HepG2 (cell line): ENCODE measurements around the gene MRPL28. TPM values are rescaled to one million over a fixed set of nuclear protein-coding genes. Genes with fewer than 3 reads are reported as not detected.

Source experiments
- ATF1 ChIP-seq: IDR thresholded peaks from 2 replicates; pipeline ENCODE4 v1.6.1; 2016; ENCODE audit warnings: mild to moderate bottlenecking, control low read depth
- BCL3 ChIP-seq: sonication (generic); formaldehyde crosslinking; IDR thresholded peaks from 2 replicates; pipeline ENCODE4 v1.5.1; 2020; ENCODE audit warnings: mild to moderate bottlenecking, missing genetic modification reagents, moderate library complexity
- CERS6 ChIP-seq: sonication (generic); formaldehyde crosslinking; IDR thresholded peaks from 2 replicates; pipeline ENCODE4 v1.5.0; 2020; ENCODE audit warnings: missing genetic modification reagents
- KIAA2018 ChIP-seq: sonication (generic); formaldehyde crosslinking; IDR thresholded peaks from 2 replicates; pipeline ENCODE4 v1.5.0; 2020; ENCODE audit warnings: mild to moderate bottlenecking, missing genetic modification reagents, borderline replicate concordance
- KLF12 ChIP-seq: sonication (generic); formaldehyde crosslinking; IDR thresholded peaks from 2 replicates; pipeline ENCODE4 v1.4.0; 2020; ENCODE audit warnings: missing genetic modification reagents, borderline replicate concordance
- MTA1 ChIP-seq: sonication (generic); formaldehyde crosslinking; IDR thresholded peaks from 2 replicates; pipeline ENCODE4 v1.4.0; 2020; ENCODE audit warnings: missing genetic modification reagents, mild to moderate bottlenecking, borderline replicate concordance
- ZNF619 ChIP-seq: sonication (generic); formaldehyde crosslinking; IDR thresholded peaks from 2 replicates; pipeline ENCODE4 v1.4.0; 2020; ENCODE audit warnings: mild to moderate bottlenecking, missing genetic modification reagents
- polyA plus RNA-seq, 8 experiments: library from polyadenylated mRNA; depleted of rRNA in 3 of 8; stranded (reverse) in 7 of 8; unstranded in 1 of 8; fragments of >200 nt; fragmentation: Illumina TruSeq in 4 of 8; extraction: Trizol in 4 of 8; gene quantifications; 2 replicates each; pipeline versions ENCODE4 v1.2.1 to v1.2.3, GENCODE V29; 2011 to 2016; ENCODE audit warnings: low read depth in 4 of 8, missing spikeins in 1 of 8, mixed read lengths in 1 of 8; ENCODE audit not compliant: insufficient read depth in 1 of 8
- total RNA-seq, 5 experiments: library from RNA; depleted of rRNA; stranded (reverse); fragments of >200 nt; fragmentation: Illumina TruSeq; extraction: Trizol; gene quantifications; 2 replicates each; pipeline ENCODE4 v1.2.3, GENCODE V29; 2016; ENCODE audit warnings: low read depth in 1 of 5
- TF ChIP-seq, protein P1 (sequence below): sonication (generic); formaldehyde crosslinking; conservative IDR thresholded peaks from 2 replicates; pipeline ENCODE4 v1.8.0; 2022; ENCODE audit warnings: missing genetic modification reagents
- TF ChIP-seq, protein P2 (sequence below), 2 experiments: IDR thresholded peaks; 2 replicates each; pipeline ENCODE4 v1.6.1; 2011 to 2012; ENCODE audit warnings: low read length in 2 of 2, borderline replicate concordance in 1 of 2, low read depth in 1 of 2, mild to moderate bottlenecking in 1 of 2, moderate library complexity in 1 of 2
- TF ChIP-seq, protein P3 (sequence below): sonication (generic); formaldehyde crosslinking; IDR thresholded peaks from 2 replicates; pipeline ENCODE4 v1.5.0; 2020; ENCODE audit warnings: missing genetic modification reagents

MRPL28 gene
- total and polyA plus RNA-seq, 2 of the 13 experiments (the other 11 are each of a cell fraction or from before 2014, with no cell fraction given) = 114 to 135 TPM

DNA sequence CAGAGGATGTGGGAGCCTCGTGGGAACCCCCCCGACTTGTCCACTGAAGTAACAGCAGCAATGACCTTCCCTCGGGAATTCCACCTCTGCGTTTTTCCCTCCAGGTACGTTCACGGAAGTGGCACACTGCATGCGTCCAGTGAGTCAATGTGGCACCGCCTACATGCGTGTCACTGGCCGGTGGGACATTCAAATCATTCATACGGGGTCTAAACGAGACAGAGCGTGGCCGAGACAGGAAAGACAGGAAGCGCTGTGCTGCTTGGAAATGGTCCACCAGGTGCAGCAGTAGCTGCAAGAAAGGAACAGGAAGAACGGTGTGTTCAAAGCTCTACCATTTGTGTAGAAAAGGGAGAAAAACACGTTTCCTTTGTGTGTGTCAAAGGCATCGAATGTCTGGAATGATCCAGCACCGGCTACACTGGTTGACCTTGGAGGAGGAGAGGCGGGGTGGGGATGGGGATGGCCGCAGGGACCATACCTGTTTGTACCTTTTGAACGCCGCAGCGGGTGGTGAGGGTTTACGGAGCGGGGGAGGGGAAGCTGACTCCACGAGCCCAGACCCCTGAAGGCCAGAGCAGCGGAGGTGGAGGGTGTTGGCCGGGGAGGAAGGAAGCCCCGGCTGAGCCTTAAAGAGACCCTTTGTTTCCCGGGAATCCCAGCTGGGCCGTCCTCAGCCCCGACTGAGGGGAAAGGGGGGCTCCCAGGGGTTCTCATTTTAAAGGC is 13.2 kb upstream of the MRPL28 start (continued):
- TF ChIP-seq, protein P1, sequence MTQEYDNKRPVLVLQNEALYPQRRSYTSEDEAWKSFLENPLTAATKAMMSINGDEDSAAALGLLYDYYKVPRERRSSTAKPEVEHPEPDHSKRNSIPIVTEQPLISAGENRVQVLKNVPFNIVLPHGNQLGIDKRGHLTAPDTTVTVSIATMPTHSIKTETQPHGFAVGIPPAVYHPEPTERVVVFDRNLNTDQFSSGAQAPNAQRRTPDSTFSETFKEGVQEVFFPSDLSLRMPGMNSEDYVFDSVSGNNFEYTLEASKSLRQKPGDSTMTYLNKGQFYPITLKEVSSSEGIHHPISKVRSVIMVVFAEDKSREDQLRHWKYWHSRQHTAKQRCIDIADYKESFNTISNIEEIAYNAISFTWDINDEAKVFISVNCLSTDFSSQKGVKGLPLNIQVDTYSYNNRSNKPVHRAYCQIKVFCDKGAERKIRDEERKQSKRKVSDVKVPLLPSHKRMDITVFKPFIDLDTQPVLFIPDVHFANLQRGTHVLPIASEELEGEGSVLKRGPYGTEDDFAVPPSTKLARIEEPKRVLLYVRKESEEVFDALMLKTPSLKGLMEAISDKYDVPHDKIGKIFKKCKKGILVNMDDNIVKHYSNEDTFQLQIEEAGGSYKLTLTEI = no peak
- no peak for TF ChIP-seq ZNF619 (CRISPR knock-in tag)
- TF ChIP-seq CERS6 (CRISPR knock-in tag) = no peak
- no peak for TF ChIP-seq KIAA2018 (CRISPR knock-in tag)
- TF ChIP-seq, protein P2, sequence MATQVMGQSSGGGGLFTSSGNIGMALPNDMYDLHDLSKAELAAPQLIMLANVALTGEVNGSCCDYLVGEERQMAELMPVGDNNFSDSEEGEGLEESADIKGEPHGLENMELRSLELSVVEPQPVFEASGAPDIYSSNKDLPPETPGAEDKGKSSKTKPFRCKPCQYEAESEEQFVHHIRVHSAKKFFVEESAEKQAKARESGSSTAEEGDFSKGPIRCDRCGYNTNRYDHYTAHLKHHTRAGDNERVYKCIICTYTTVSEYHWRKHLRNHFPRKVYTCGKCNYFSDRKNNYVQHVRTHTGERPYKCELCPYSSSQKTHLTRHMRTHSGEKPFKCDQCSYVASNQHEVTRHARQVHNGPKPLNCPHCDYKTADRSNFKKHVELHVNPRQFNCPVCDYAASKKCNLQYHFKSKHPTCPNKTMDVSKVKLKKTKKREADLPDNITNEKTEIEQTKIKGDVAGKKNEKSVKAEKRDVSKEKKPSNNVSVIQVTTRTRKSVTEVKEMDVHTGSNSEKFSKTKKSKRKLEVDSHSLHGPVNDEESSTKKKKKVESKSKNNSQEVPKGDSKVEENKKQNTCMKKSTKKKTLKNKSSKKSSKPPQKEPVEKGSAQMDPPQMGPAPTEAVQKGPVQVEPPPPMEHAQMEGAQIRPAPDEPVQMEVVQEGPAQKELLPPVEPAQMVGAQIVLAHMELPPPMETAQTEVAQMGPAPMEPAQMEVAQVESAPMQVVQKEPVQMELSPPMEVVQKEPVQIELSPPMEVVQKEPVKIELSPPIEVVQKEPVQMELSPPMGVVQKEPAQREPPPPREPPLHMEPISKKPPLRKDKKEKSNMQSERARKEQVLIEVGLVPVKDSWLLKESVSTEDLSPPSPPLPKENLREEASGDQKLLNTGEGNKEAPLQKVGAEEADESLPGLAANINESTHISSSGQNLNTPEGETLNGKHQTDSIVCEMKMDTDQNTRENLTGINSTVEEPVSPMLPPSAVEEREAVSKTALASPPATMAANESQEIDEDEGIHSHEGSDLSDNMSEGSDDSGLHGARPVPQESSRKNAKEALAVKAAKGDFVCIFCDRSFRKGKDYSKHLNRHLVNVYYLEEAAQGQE (IDR thresholded peaks at IDR 0.05; ENCODE audit: borderline replicate concordance in 1 of 2, low read depth in 1 of 2, low read length in 2 of 2) = no peak
- TF ChIP-seq, protein P3, sequence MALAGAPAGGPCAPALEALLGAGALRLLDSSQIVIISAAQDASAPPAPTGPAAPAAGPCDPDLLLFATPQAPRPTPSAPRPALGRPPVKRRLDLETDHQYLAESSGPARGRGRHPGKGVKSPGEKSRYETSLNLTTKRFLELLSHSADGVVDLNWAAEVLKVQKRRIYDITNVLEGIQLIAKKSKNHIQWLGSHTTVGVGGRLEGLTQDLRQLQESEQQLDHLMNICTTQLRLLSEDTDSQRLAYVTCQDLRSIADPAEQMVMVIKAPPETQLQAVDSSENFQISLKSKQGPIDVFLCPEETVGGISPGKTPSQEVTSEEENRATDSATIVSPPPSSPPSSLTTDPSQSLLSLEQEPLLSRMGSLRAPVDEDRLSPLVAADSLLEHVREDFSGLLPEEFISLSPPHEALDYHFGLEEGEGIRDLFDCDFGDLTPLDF (CRISPR knock-in tag) = no peak
- TF ChIP-seq KLF12 (CRISPR knock-in tag) = no peak
- no peak for TF ChIP-seq ATF1 (CRISPR knock-in tag)
- TF ChIP-seq BCL3 (CRISPR knock-in tag) = no peak
- 0 out of 2 replicates have a peak, but pooled peaks have one; percentile 37 for TF ChIP-seq MTA1 (CRISPR knock-in tag)
